GM06990 (cell line): ENCODE measurements around the gene LTV1.
"Not testable (repeated sequence)": the region's sequence is repeated elsewhere in the genome, so short reads cannot be mapped to it uniquely, and the experiment has no call there.

Experiments used
- DNase-seq: peaks from one replicate; pipeline ENCODE4 v3.0.0-alpha.2; 2011; ENCODE audit not compliant: insufficient read length; ENCODE audit errors: extremely low read depth
- H3K27me3 ChIP-seq: replicated peaks from 2 replicates; pipeline ENCODE4 v1.6.0; 2011; ENCODE audit warnings: low read length; ENCODE audit not compliant: control insufficient read depth, insufficient read depth
- H3K36me3 ChIP-seq: 2 replicates; pipeline ENCODE4 v1.5.1; 2011; ENCODE audit warnings: low read length; ENCODE audit not compliant: control insufficient read depth, insufficient read depth
- H3K4me3 ChIP-seq: replicated peaks from 2 replicates; pipeline ENCODE4 v1.5.1; 2011; ENCODE audit warnings: low read depth, mild to moderate bottlenecking, control low read depth, low read length
- TF ChIP-seq, protein P1 (sequence below): IDR thresholded peaks from 2 replicates; pipeline ENCODE4 v1.5.1; 2011; ENCODE audit warnings: low read length, control low read depth, mild to moderate bottlenecking, inconsistent platforms; ENCODE audit not compliant: insufficient read depth, poor library complexity, severe bottlenecking

LTV1 gene

DNA sequence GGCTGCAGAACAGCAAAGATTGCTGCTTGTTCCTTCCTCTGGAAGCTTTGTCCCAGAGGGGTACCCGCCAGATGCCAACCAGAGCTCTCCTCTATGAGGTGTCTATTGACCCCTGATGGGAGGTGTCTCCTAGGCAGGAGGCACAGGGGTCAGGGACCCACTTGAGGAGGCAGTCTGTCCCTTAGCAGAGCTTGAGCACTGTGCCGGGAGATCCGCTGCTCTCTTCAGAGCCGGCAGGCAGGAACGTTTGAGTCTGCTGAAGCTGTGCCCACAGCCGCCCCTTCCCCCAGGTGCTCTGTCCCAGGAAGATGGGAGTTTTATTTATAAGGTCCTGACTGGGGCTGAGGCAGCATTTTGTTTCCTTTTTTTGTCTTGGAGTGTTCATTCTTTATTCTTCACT, 13.6 kb downstream of the LTV1 start:
- not testable (repeated sequence) for H3K27me3 ChIP-seq, H3K4me3 ChIP-seq, DNase-seq
- H3K36me3 ChIP-seq: peaks cover 11% of the 10 kb centered on the region

DNA sequence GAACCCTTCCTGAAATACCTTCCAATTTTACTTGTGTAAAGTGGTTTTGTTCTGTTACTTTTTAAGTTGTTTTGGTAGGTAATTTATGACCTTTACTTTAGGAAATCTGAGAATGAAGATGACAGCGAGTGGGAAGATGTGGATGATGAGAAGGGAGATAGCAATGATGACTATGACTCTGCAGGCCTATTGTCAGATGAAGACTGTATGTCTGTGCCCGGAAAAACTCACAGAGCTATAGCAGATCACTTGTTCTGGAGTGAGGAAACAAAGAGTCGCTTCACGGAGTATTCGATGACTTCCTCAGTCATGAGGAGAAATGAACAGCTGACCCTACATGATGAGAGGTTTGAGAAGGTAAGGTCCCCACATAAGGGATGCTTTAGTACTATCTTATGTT, 14.5 kb downstream of the LTV1 start:
- H3K27me3 ChIP-seq: no peaks in the 10 kb centered on the region
- TF ChIP-seq, protein P1, sequence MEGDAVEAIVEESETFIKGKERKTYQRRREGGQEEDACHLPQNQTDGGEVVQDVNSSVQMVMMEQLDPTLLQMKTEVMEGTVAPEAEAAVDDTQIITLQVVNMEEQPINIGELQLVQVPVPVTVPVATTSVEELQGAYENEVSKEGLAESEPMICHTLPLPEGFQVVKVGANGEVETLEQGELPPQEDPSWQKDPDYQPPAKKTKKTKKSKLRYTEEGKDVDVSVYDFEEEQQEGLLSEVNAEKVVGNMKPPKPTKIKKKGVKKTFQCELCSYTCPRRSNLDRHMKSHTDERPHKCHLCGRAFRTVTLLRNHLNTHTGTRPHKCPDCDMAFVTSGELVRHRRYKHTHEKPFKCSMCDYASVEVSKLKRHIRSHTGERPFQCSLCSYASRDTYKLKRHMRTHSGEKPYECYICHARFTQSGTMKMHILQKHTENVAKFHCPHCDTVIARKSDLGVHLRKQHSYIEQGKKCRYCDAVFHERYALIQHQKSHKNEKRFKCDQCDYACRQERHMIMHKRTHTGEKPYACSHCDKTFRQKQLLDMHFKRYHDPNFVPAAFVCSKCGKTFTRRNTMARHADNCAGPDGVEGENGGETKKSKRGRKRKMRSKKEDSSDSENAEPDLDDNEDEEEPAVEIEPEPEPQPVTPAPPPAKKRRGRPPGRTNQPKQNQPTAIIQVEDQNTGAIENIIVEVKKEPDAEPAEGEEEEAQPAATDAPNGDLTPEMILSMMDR: no peak
- no peak overlapping the region for H3K4me3 ChIP-seq
- DNase-seq: no peak
- H3K36me3 ChIP-seq: peaks cover 11% of the 10 kb centered on the region

DNA sequence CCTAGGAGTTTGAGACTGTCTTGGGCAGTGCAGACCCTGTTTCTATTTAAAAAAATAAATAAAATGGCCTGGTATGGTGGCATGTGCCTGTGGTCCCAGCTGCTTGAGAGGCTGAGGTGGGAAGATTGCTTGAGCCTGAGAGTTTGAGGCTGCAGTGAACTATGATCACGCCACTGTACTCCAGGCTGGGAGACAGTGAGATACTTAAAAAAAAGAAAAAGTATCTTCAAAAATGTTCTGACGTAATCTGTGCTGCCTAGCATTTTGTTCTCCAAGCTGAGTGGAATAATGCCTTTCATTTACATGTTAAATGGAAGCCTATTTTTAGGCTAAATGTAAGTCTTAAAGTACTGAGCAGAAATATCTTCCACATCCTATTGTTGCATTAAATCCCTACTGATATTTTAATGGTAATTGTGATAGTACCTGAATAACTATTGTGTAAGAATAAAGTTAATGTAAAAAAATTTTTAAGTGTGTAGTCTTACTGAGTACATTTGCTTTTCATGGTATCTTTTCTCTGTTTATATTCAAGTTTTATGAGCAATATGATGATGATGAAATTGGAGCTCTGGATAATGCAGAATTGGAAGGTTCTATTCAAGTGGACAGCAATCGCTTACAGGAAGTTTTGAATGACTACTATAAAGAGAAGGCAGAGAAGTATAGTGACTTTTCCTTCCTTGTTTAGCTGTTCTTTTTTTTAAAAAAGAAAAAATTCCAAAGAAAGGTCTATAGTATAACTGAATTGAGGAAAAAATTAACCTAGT, 16.9 kb downstream of the LTV1 start:
- Histone ChIP-seq H3K36me3 (peaks cover 11% of the 10 kb centered on the region), H3K27me3 (no peaks in the 10 kb centered on the region), H3K4me3 (no peak overlapping the region)
- TF ChIP-seq, protein P1: no peak
- no peak for DNase-seq

DNA sequence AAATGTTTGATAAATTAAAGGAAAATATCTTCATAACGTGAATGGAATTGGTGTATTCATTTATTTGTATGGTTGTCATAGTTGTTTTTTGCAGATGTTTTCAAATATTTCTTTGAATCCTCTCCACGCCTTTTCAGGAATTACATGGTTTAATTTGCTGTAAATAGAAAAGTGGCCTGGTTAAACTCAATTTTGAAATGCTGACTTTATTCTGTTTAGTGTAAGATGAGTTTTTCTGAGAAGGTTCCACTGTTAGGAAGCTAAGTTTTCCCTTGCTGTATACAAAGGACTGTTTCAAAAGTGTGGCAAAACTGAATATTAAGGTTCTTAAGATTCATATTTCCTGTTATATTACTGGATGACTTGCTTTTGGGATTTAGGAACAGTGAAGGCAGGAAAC, 20.6 kb downstream of the LTV1 start:
- H3K27me3 ChIP-seq: no peaks in the 10 kb centered on the region
- no peak overlapping the region for H3K4me3 ChIP-seq
- H3K36me3 ChIP-seq: peaks cover 4% of the 10 kb centered on the region
- no peak for DNase-seq
- TF ChIP-seq, protein P1: no peak

DNA sequence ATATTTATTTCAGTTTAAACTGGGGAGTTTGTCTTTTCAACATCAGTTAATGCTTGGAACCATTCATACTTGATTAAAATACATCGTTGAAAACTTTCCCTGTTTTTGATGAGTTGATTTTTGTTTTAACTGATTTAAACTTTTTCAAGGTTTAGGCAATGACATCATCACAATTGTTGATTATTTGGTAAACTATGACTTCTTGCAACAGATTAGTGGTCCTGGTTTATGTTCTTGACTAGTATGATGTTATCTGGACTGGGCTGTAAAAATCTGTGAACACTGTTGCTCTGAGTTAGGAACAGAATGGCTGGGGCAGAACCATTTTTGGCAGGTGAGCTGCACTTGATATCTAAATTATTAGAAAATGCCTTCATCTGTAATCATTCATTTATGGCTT, 21.1 kb downstream of the LTV1 start, which contains the start of gene ZC2HC1B:
Gene ZC2HC1B, plus strand, starts transcription at position 241 of the 400 bp plus-strand sequence. Its CDS starts 66 bp downstream, at position 307.
- Histone ChIP-seq H3K36me3 (peaks cover 4% of the 10 kb centered on the region), H3K4me3 (no peak within 1 kb of the TSS), H3K27me3 (no peaks in the 10 kb centered on the region)
- no peak for DNase-seq
- TF ChIP-seq, protein P1: no peak

DNA sequence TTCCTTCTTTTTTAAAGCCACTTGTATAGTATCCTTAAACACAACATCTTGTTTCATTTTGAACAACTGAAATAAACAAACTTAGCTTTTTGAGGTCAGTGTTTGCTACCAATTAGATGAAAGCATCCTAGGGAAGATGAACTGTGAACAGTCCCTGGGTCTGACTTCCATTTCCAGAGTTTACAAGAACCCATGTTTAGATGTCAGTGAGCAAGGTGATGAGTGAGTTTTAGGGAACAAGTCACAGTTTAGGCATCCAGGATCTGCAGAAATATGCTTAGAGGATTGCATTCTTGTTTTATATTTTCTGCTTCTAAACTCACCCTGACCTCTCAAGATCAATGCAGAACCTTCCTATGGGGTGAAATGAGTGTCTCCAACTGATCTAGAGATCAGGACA, 24.1 kb downstream of the LTV1 start:
- DNase-seq: no peak
- Histone ChIP-seq H3K36me3 (peaks cover 2% of the 10 kb centered on the region; the same call in 1 of the 2 replicates), H3K27me3 (no peaks in the 10 kb centered on the region), H3K4me3 (no peak overlapping the region)
- TF ChIP-seq, protein P1: no peak

DNA sequence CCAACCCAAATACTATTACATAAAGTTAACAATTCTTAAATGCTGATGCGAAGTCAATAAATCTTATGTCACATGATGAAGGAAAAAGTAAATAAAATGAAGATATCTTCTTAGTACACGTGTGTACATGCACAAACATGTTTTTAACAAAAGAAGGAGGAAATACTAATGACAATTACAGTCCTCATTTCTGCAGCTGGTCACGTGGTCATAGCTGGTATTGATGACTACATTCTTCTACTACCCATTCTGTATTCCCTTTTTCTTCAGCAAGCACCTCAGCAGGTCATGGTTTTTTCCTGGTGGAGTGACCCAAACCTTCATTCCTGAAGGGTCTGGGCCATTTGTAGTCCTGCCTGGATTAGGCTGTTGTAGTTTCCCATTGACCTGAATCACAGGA, 25.7 kb downstream of the LTV1 start:
- H3K36me3 ChIP-seq, H3K27me3 ChIP-seq, DNase-seq, H3K4me3 ChIP-seq: not testable (repeated sequence)

DNA sequence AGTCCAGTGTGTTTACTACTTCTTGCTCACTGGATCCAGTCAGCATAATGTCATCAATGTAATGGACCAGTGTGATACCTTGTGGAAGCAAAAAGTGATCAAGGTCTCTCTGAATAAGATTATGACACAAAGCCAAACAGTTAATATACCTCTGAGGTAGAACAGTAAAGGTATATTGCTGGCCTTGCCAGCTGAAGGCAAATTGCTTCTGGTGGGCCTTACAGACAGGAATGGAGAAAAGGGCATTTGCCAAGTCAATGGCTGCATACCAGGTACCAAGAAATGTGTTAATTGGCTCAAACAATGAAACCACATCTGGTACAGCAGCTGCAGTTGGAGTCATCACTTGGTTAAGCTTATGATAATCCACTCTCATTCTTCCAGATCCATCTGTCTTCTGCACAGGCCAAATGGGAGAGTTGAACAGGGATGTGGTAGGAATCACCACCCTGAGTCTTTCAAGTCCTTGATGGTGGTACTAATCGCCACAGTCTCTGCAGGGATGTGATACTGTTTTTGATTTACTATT, 28.1 kb downstream of the LTV1 start:
- H3K36me3 ChIP-seq, H3K27me3 ChIP-seq, H3K4me3 ChIP-seq, DNase-seq: not testable (repeated sequence)
